Uterus (tissue), 2 donors: ENCODE results near the gene NXT1.

Experiments used
- POLR2A ChIP-seq, 2 donors: fragments of 450-650 bp; IDR thresholded peaks; one replicate each; pipeline ENCODE4 v1.6.1; 2016; ENCODE audit warnings: antibody characterized with exemption in 2 of 2, mild to moderate bottlenecking in 1 of 2, moderate library complexity in 1 of 2
- TF ChIP-seq, protein P1 (sequence below), 4 experiments: fragments of 200-600 bp in 2 of 4; fragments of 450-650 bp in 2 of 4; sonication (generic) in 2 of 4; IDR thresholded peaks; one replicate each; pipeline ENCODE4 v1.5.1; 2016 to 2019; ENCODE audit warnings: antibody characterized with exemption in 4 of 4, mild to moderate bottlenecking in 2 of 4, moderate library complexity in 1 of 4

DNA sequence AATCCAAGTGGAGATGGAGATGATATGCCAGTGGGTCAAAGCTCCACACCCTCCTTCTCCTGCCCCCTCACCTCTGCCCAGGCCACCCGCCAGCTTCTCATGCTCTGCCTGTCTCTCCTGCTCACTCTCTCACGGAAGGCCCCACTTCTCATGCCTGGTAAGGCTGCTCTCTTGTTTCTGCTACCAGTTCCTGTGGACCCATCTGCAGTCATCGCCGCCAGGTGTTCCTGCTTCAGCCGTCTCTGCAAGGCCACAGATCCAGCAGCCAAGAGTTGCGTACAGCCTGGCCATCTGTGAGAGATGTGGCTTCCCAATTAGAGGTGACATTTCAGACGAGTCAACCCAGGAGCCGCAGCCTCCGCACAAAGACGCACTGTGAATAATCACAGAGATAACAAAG lies 40.8 kb upstream of the NXT1 start:
- TF ChIP-seq, protein P1, sequence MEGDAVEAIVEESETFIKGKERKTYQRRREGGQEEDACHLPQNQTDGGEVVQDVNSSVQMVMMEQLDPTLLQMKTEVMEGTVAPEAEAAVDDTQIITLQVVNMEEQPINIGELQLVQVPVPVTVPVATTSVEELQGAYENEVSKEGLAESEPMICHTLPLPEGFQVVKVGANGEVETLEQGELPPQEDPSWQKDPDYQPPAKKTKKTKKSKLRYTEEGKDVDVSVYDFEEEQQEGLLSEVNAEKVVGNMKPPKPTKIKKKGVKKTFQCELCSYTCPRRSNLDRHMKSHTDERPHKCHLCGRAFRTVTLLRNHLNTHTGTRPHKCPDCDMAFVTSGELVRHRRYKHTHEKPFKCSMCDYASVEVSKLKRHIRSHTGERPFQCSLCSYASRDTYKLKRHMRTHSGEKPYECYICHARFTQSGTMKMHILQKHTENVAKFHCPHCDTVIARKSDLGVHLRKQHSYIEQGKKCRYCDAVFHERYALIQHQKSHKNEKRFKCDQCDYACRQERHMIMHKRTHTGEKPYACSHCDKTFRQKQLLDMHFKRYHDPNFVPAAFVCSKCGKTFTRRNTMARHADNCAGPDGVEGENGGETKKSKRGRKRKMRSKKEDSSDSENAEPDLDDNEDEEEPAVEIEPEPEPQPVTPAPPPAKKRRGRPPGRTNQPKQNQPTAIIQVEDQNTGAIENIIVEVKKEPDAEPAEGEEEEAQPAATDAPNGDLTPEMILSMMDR (IDR thresholded peaks at IDR 0.05), result no peak
- TF ChIP-seq POLR2A (IDR thresholded peaks at IDR 0.05), result no peak
